ENCODE data around the gene DLG2.

GRCh38 chr11:85423316-85423715, 203.8 kb downstream of the DLG2 start:
- TF ChIP-seq CTCF (IDR thresholded peaks at IDR 0.05) (no peak), ELF4 (CRISPR knock-in tag; IDR thresholded peaks at IDR 0.05; ENCODE audit: low read depth) (no peak), ZNF423 (CRISPR knock-in tag; IDR thresholded peaks at IDR 0.05) (no peak), MAX (CRISPR knock-in tag; IDR thresholded peaks at IDR 0.05) (no peak), FOXK1 (CRISPR knock-in tag; IDR thresholded peaks at IDR 0.05) (no peak), FOXJ3 (CRISPR knock-in tag; IDR thresholded peaks at IDR 0.05; ENCODE audit: borderline replicate concordance) (no peak), ATF3 (CRISPR knock-in tag; conservative IDR thresholded peaks at IDR 0.05) (no peak), USF2 (CRISPR knock-in tag; IDR thresholded peaks at IDR 0.05) (no peak), E2F5 (CRISPR knock-in tag; IDR thresholded peaks at IDR 0.05) (no peak)

Data from WTC11 (cell line).